HepG2 (cell line): ENCODE results near the gene PHEX.

Experiments
- ZNF24 ChIP-seq: fragments of 450-650 bp; IDR thresholded peaks from 2 replicates; pipeline ENCODE4 v1.6.1; 2017; ENCODE audit warnings: antibody characterized with exemption, mild to moderate bottlenecking
- TF ChIP-seq, protein P1 (sequence below): sonication (generic); formaldehyde crosslinking; IDR thresholded peaks from 2 replicates; pipeline ENCODE4 v1.4.0; 2020; ENCODE audit warnings: mild to moderate bottlenecking, missing genetic modification reagents

GRCh38 chrX:22206781-22207180 is 174.7 kb downstream of the PHEX start:
- TF ChIP-seq, protein P1, sequence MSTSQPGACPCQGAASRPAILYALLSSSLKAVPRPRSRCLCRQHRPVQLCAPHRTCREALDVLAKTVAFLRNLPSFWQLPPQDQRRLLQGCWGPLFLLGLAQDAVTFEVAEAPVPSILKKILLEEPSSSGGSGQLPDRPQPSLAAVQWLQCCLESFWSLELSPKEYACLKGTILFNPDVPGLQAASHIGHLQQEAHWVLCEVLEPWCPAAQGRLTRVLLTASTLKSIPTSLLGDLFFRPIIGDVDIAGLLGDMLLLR (CRISPR knock-in tag): no peak
- no peak for TF ChIP-seq ZNF24
